GM18502 (cell line): Measurements from ENCODE around the gene KRT2.

Experiments used
- ATAC-seq: cut with Tn5 transposase; IDR thresholded peaks from one replicate; pipeline ENCODE4 v1.9.1; 2021; ENCODE audit warnings: mild to moderate bottlenecking; ENCODE audit not compliant: unreplicated experiment, poor library complexity

KRT2 gene

DNA sequence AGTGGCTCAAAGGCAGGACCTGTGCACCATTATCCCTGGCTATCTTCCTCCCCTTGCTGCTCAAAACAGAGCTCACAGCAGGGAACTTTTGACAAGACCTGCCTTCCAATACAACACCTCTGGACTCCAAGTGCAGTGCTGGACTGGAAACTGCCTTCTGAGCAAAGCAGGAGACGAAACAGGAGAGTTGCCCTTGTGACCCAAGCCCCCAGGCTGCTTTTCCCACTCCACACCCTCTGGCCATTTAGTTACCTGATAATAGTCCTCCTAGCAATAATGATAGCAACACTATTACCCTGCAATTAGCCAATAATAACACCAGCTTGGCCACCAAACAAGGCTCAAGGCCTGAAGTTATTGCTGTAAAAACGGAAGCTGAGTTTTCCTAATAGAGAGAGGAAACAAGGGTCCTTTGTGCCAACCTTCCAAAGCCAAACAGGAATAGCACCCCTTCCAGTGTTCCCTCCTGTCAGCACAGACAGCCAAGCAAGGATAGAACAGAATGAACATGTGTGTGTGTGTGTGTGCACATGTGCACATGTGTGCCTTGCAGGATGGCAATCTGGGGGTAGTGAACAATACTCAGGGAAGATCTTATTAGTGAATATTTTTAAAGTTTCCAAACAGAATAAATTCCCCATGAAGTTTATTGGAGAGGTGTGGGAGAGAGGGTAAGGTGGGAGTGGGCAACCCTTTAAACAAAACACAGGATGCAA, 24.5 kb downstream of the KRT2 start:
- ATAC-seq = no peak

DNA sequence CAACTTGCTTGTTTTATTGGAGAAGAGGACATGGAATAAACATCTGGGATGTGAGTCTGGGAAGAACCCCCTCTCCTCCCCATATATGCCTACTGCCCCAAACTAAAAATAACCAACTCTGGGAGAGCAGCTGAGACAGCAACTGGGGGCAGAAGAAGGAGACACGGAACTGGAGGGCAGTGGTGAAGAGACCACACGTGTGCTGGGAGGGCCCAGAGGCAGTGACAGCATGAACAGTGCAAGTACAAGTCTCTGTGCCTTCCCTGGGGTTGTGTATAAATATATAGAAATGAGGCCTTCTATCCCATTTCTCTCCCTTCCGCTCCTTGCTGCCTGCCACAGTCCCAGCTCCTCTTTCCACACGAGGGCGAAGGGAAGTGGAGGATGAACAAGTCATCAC, 29.7 kb downstream of the KRT2 start:
- no peak for ATAC-seq

DNA sequence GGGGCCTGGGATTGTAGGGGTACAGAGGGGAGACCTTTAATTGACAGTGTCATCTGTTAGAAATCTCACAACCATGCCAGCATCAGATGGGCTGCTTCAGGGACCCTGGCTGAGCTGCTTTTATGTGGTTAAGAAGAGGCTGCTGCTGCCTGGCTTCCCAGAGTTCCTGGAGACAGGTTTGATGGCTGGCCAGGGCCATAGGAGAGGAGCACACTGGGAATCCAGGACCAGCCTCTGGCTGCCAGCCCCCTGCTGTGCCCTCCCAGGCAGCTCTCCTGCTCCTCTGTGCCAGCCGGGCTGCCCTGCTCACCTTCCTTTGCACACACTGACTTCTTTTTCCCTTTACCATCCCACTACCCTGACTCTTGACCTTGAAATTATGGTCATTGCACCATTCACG, 33.1 kb downstream of the KRT2 start:
- no peak for ATAC-seq

DNA sequence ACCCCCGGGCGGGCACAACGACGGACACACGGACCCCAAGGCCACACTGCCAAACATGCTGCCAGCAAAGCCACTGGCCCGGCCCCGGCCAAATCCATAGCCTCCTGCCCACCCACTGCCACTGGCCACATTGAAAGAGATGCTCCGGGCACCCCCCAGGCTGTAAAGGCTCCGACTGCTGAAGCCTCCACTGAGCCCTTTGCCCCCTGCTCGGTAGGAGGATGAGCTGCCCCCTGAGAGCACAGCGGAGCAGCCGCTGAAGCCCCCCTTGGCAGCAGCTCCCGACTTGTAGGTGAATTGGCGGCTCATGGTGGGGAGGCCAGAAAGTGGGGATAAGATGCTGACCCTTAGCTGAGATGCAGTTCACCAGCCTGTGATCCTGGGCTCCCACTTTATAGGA, 33.8 kb downstream of the KRT2 start, which contains the start of gene KRT73:
TSS of gene KRT73 (minus strand) at position 344 of the 400 bp plus-strand sequence. CDS start at position 309, 35 bp downstream.
- no peak for ATAC-seq

DNA sequence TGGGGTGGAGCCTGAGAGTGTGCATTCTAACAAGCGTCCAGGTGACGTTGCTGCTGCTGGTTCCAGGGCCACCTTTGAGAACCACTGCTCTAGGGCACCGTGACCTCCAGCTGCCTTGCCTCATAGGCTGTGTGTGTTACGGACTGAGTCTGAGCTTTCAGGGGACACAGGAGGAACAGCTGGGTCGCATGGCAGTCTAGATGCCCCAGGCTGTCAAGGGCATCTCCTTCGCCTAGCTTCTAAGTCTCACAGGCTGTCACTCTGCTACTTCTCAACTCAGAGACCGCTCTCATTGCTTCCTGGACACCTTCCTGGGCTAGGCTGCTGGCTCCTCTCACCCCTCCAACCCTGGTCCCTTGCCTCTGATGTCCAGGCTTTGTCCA, 34.6 kb downstream of the KRT2 start:
- ATAC-seq = no peak

DNA sequence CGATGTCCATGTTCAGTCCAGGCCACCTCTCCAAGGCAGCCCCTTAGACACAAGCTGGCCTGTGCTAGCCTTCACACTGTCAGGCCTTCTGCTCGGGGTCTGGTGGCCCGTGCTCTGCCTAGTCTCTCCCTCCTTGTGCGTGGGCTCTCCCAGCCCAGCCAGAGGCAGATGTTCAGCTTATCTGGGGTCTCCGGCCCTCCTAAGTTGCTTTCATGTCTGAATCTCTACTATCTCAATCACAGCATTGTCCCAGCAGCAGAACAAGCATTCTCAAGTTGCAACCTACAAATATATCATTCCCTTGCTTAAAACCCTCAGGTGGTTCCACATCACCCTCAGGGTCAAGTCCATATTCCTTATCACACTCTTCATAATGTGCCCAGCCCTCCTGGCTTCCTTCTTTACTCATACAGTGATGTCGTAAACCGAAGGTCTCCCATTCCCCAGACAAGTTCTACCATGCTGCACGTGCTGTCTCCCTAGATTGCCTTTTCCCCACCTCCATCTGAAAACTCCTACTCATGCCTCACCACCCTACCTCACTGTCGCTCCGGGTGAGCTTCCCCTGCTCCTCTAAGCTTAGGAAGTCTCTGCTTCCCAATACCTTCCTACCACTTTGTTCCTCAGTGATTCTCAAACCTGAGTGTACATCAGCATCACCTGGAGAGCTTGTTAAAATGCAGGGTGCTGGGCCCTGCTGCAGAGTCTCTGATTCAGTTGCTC, 35.2 kb downstream of the KRT2 start:
- no peak for ATAC-seq

DNA sequence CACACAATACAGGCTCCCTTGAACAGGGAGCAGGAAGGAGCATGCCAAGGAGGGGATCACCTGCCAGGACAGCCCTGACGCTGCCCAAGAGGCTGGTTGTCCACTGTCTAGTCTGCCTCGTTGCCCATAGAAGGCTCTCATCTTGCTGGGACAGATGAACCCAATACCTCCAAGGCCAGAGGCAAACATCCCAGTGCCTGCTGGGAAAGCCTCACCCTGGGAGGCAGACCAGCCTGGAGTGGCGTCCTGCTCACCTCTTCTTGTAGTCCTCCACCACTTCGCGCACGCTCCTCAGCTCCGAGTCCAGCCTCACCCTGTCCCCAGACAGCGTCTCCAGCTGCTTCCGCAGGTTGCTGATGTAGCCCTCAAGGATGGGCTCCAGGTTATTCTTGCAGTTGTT, 36.1 kb downstream of the KRT2 start:
- ATAC-seq = no peak

DNA sequence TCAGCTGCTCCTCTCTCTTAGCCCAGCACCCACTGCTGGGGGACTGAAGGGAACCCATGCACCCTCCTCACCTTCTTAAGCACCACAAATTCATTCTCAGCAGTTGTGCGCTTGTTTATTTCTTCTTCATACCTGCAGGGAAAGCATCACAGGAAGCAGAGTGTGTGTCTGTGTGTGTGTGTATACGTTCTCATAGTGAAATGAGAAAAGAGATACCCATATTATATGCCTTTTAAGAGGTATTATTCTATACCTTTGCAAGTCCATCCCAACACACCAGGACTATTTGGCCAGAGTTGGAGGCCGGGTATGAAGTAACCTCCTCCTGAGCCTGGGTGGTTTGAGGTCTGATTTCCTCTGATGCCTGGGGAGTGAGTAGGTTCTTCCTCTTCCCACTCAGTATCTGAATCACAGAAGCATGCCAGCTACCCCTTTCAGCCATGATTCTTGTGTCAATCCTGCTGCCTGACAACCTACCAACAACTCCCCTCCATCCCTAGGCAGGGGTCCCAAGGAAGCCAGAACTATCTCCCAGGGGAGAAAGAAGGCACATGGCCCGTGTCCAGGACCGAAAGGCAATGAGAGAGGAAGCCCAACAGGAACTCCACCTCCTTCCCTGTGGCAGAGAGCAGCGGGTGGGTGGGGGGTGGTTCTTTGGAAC, 36.7 kb downstream of the KRT2 start:
- no peak for ATAC-seq

DNA sequence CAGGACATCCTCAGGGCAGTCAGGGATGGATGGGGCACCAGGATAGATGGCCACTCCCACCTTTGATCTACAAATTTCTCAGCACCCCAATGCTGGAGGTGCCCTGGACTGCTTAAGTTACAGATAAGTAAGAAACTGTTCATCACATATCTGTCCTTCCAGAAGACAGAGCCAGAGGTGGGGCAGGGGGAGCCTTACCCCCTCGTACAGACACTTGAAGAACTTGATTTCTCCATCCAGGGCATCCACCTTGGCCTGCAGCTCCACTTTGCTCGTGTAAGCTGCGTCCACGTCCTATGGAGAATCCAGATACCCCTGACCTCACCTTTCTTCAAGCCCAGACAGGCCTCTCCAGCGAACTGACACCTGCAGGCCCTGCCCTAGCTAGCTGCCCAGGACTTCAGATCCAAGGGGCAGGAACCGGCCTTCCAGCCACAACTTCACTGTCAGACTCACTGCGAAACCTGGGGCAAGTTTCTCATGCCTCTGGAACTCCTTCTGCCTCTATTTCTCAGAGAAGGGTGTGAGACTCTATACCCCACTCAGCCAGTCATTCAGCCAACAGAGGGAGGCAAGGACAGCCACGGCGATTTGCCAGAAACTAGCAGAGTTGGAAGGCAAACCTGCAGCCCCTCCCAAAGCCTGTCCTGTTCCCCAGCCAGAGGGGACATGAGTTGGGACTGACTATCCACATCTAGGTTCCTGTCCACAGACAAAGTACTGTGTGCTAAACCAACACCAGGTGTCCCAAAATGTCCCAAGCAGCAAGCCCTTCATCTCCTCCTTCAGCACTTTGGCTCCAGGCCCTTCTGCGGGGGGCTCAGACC, 37.4 kb downstream of the KRT2 start:
- no peak for ATAC-seq

DNA sequence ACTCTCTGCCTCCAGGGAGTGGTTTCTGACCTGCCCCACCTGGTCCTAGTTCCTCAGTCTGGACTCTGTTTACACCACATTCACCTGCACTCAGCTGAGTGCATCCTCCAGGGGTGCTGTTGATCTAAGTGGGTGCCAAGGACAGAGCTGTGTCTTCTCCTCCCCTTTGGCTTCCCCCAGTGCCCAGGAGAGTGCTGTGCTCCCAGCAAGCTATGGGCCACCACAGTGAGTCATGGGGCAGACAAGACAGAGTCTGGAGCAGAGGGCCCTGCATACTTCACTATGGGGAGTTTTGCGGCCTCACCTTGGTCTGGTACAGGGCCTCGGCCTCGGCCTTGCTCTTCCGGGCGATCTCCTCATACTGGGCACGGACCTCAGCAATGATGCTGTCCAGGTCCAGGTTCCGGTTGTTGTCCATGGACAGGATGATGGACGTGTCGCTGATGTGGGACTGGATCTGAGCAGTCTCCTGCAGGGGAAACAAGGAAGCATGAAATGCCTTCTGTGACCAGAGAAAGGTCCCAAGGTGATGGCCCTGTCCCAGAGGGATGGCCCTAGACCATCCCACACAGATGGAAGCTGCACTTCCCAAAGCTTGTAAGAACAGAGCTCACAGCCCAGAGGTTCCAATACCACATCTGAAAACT, 38.5 kb downstream of the KRT2 start:
- ATAC-seq = no peak

DNA sequence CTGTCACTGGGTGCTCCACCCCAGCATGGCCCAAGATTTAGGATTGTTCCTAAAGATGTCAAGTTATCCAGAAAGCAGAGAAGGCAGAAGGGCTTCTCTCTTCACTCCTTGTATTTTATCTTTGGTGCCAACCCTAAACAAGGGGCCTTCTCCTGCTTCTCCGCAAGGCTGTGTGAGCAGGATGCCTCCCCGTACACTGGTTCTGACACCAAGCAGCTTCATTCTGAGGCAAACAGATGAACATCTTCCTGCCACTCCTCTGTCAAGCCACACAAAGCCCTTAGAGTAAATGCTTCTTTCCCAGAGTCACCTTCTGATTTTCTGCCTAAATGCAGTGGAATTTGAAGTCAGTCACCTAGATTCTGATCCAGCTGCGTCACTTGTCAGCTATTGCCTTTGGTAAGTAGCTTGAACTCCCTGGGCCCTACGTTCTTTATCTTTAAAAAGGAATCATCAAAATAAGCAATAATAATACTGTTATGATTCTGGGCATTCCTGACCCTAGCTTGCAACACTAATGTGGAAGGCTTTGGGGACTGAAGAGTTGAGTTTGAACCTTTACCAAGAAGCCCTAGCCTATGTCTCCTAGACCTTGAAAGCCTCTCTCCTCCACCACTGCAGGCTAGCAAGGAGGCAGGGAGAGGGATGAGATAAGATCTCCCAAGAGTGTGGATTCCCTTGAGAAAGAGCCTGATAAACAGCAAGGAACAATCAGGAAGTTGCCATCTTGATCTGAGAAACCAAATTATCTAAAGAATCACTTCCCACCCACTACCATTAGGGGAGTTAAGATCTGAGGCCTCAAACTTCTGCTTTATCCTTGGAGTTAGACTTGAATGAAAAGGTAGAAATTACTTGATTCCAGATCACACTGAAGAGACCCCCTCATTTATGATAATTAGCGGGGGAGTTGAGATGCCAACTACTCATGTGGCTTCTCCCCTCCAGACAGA, 39.3 kb downstream of the KRT2 start:
- no peak for ATAC-seq

DNA sequence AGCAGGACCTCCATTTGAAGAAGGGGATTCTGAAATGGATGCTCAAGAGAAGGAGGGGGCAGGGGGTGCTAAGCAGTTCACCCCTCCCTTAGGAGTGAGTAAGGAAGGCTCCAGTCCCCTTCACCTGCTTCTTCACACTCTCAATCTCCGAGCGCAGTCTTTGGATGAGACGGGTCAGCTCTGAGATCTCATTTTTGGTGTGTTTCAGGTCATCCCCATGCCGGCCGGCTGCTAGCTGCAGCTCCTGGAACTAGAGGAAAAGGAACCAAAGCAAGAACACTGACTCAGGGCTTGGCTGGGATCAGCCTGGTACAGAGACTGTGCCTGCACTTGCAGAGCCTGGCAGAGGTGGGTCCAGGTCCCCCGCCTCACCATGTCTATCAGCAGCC, 40.9 kb downstream of the KRT2 start:
- no peak for ATAC-seq

DNA sequence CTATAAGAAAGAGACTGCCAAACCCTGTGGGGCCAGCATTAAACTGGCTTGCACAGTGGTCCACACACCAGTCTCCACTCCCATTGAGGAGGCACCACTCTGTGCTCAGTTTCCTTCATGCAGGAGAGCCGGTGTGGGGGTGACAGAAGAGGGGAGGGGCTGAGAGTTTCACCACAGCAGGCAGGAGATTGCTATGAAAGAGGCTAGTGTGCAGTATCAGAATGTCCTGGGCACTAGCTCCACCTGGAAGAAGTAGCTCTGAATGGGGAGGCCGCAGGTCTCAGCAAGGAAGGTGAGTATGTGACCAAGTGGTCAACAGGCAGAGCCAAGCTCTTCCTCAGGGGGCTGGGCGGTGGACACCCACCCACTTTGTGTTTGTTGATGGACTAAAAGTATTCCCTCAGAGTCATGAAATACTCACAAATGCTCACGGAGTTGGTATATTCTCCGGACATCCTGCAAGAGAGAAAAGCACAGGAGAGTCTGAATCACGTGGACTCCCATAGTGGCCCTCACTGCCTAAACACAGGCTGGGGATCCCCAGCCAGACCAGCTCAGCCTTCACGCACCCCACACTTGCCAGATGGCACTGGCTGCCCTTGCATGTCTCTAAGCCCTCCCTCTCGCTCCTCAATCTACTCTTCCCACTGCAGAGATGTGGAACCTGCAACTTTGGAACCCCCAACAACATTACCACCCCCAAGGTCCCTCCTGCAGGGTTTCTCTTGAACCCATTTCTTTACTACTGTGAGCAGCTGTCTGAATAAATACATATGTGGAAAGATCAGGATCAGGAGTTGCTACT, 43.0 kb downstream of the KRT2 start:
- no peak for ATAC-seq

DNA sequence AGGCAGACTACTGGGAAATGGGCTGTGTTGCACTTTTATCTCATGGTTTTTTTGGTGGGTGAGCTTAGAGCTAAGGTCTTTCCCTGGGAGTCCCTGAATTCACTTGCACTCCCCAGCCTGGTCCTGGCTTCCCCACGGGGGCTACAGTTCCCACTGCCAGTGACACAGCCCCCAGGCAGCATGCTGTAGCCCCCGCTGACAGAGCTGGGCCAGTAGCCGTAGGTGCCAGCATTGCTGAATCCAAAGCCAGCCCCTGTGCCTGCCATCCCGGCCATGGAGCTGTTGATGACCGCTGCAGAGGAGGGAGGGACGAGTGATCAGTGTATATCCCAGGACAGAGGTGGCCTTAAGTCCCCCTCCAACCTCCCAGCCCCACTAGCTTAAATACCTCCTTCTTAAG, 43.9 kb downstream of the KRT2 start:
- ATAC-seq = no peak

DNA sequence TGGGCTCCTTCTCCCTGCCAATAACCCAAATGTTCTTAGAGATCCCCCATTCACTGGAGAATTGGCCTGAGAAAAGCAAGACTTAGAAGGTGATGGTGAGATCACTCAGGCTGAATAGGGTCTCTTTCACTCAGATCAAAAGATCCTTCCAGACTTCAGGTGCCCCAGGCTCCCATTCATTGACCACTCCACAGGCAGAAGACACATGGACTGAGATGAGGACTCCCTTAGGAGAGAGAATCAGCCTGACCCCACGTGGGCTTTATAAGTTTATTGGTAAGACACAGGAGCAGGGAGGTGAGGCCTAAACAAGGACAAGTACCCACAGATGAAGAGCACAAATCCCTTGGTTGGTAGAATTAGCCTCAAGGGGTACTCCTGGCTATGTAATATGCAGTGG, 44.7 kb downstream of the KRT2 start:
- ATAC-seq = no peak

DNA sequence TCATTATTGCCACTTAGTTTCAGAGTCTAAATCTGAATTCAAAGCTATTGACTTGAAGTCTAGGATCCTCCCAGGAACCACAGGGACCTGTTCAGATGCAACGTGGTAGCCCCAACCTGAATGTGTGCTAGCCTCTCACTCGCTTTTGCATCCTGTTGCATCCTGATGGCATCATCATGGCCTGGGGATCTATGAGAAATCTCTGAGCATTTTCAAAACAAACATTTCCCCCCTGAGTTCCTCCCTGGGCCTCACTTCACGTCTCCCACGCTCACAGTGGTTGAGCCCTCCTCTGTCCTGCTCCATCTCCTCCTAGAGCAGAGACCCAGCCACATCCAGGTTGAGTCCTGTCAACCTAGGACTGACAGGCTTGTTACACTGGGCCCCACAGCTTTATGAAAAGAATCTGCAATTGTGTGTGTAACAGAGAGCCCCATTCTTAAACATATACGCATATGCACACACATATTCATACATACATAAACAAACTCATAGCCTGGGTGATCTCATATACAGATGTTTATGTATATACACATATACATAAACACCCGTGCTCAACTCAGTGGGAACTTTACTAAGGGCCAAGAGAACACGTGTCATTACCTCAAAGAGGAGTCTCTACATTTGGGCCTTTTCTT, 45.3 kb downstream of the KRT2 start:
- no peak for ATAC-seq

DNA sequence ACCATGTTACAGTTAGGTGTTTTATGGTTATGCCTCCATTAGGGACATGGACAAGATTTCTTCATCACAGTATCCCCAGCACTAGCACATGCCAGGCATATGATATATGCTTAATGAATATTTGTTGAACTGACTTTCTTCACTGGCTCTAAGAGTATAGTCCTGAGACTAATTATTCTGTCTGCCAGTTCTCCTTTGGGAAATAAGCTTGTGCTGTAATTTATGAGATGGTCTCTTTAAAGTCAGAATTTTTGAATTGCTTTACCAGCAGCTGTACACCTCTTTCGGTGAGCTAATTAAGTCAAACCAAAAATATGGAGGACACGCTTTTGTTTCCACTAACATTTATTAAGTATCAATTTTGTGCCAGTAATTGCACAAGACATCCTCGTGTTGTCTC, 45.9 kb downstream of the KRT2 start:
- no peak for ATAC-seq

DNA sequence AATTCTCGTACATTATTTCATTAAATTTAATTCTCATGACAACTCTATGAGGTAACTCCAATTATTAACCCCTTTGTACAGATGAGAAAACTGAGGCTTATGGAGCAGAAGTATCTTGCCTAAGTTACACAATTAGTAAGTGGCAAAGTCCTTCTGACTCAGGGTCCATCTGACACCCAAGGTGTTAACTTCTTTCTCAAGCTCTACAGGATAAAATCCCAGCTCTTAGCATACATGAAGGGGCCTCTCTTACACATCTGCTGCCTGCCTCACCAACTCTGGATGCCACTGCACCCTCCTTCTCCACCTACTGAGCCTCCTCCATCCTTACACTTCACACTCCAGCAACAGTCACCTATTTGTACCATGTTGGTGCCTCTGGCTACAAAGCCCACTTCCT, 46.5 kb downstream of the KRT2 start:
- no peak for ATAC-seq
